H1 (cell line): ENCODE results near the gene RBM5. TPM values are rescaled to one million over a fixed set of nuclear protein-coding genes. Genes with fewer than 3 reads are reported as not detected.

Source experiments
- POLR2A ChIP-seq, 2 experiments: IDR thresholded peaks; 1 replicate in 1 of 2; 2 replicates in 1 of 2; pipeline ENCODE4 v1.6.1; 2011; ENCODE audit warnings: low read depth in 2 of 2, low read length in 2 of 2, mild to moderate bottlenecking in 2 of 2; ENCODE audit errors: control extremely low read depth in 1 of 2
- SIX5 ChIP-seq: IDR thresholded peaks from 2 replicates; pipeline ENCODE4 v1.6.1; 2011; ENCODE audit warnings: mild to moderate bottlenecking, low read depth, low read length
- TAF1 ChIP-seq: IDR thresholded peaks from 2 replicates; pipeline ENCODE4 v1.6.1; 2011; ENCODE audit warnings: mild to moderate bottlenecking, low read depth, low read length
- polyA plus RNA-seq, 7 experiments: library from polyadenylated mRNA; depleted of rRNA in 3 of 7; stranded (reverse) in 5 of 7; unstranded in 2 of 7; fragments of >200 nt in 5 of 7; fragments of 200-250 nt in 2 of 7; gene quantifications; 1 replicate in 5 of 7; 2 replicates in 1 of 7; 4 replicates in 1 of 7; pipeline versions ENCODE4 v1.2.1 to v1.2.3, GENCODE V29; 2011 to 2013; ENCODE audit warnings: missing spikeins in 2 of 7, mixed read lengths in 2 of 7
- total RNA-seq: library from RNA; stranded (reverse); fragmentation: NEBNext Ultra II Directional; extraction: Animal tissue kit (Norgen Biotek cat#: 25700); gene quantifications from 2 replicates; pipeline ENCODE4 v1.2.1, GENCODE V29; 2021
- TF ChIP-seq, protein P1 (sequence below): fragments of 300-600 bp; sonication (generic); IDR thresholded peaks from 2 replicates; pipeline ENCODE4 v1.7.1; 2012; ENCODE audit warnings: low read length, moderate library complexity, mild to moderate bottlenecking, inconsistent platforms; ENCODE audit not compliant: insufficient replicate concordance

RBM5 gene
- total and polyA plus RNA-seq, 2 of the 8 experiments (the other 6 are each of a cell fraction or from before 2014, with no cell fraction given) = 82.7 to 144 TPM

GRCh38 chr3:50167841-50168209 lies 79.1 kb downstream of the RBM5 start (continued):
- TF ChIP-seq, protein P1, sequence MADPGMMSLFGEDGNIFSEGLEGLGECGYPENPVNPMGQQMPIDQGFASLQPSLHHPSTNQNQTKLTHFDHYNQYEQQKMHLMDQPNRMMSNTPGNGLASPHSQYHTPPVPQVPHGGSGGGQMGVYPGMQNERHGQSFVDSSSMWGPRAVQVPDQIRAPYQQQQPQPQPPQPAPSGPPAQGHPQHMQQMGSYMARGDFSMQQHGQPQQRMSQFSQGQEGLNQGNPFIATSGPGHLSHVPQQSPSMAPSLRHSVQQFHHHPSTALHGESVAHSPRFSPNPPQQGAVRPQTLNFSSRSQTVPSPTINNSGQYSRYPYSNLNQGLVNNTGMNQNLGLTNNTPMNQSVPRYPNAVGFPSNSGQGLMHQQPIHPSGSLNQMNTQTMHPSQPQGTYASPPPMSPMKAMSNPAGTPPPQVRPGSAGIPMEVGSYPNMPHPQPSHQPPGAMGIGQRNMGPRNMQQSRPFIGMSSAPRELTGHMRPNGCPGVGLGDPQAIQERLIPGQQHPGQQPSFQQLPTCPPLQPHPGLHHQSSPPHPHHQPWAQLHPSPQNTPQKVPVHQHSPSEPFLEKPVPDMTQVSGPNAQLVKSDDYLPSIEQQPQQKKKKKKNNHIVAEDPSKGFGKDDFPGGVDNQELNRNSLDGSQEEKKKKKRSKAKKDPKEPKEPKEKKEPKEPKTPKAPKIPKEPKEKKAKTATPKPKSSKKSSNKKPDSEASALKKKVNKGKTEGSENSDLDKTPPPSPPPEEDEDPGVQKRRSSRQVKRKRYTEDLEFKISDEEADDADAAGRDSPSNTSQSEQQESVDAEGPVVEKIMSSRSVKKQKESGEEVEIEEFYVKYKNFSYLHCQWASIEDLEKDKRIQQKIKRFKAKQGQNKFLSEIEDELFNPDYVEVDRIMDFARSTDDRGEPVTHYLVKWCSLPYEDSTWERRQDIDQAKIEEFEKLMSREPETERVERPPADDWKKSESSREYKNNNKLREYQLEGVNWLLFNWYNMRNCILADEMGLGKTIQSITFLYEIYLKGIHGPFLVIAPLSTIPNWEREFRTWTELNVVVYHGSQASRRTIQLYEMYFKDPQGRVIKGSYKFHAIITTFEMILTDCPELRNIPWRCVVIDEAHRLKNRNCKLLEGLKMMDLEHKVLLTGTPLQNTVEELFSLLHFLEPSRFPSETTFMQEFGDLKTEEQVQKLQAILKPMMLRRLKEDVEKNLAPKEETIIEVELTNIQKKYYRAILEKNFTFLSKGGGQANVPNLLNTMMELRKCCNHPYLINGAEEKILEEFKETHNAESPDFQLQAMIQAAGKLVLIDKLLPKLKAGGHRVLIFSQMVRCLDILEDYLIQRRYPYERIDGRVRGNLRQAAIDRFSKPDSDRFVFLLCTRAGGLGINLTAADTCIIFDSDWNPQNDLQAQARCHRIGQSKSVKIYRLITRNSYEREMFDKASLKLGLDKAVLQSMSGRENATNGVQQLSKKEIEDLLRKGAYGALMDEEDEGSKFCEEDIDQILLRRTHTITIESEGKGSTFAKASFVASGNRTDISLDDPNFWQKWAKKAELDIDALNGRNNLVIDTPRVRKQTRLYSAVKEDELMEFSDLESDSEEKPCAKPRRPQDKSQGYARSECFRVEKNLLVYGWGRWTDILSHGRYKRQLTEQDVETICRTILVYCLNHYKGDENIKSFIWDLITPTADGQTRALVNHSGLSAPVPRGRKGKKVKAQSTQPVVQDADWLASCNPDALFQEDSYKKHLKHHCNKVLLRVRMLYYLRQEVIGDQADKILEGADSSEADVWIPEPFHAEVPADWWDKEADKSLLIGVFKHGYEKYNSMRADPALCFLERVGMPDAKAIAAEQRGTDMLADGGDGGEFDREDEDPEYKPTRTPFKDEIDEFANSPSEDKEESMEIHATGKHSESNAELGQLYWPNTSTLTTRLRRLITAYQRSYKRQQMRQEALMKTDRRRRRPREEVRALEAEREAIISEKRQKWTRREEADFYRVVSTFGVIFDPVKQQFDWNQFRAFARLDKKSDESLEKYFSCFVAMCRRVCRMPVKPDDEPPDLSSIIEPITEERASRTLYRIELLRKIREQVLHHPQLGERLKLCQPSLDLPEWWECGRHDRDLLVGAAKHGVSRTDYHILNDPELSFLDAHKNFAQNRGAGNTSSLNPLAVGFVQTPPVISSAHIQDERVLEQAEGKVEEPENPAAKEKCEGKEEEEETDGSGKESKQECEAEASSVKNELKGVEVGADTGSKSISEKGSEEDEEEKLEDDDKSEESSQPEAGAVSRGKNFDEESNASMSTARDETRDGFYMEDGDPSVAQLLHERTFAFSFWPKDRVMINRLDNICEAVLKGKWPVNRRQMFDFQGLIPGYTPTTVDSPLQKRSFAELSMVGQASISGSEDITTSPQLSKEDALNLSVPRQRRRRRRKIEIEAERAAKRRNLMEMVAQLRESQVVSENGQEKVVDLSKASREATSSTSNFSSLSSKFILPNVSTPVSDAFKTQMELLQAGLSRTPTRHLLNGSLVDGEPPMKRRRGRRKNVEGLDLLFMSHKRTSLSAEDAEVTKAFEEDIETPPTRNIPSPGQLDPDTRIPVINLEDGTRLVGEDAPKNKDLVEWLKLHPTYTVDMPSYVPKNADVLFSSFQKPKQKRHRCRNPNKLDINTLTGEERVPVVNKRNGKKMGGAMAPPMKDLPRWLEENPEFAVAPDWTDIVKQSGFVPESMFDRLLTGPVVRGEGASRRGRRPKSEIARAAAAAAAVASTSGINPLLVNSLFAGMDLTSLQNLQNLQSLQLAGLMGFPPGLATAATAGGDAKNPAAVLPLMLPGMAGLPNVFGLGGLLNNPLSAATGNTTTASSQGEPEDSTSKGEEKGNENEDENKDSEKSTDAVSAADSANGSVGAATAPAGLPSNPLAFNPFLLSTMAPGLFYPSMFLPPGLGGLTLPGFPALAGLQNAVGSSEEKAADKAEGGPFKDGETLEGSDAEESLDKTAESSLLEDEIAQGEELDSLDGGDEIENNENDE = peak; percentile 87
- TF ChIP-seq POLR2A (IDR thresholded peaks at IDR 0.05; ENCODE audit: control extremely low read depth in 1 of 2, low read depth in 2 of 2, low read length in 2 of 2) = no peak
- no peak for TF ChIP-seq SIX5
- no peak for TF ChIP-seq TAF1
